ENCODE measurements around the gene POU2AF3.

GRCh38 chr11:111357150-111358037 lies 59.0 kb downstream of the POU2AF3 start:
- TF ChIP-seq, protein P1, sequence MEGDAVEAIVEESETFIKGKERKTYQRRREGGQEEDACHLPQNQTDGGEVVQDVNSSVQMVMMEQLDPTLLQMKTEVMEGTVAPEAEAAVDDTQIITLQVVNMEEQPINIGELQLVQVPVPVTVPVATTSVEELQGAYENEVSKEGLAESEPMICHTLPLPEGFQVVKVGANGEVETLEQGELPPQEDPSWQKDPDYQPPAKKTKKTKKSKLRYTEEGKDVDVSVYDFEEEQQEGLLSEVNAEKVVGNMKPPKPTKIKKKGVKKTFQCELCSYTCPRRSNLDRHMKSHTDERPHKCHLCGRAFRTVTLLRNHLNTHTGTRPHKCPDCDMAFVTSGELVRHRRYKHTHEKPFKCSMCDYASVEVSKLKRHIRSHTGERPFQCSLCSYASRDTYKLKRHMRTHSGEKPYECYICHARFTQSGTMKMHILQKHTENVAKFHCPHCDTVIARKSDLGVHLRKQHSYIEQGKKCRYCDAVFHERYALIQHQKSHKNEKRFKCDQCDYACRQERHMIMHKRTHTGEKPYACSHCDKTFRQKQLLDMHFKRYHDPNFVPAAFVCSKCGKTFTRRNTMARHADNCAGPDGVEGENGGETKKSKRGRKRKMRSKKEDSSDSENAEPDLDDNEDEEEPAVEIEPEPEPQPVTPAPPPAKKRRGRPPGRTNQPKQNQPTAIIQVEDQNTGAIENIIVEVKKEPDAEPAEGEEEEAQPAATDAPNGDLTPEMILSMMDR (conservative IDR thresholded peaks at IDR 0.05; ENCODE audit: low read length) = peak; percentile 23; the same call in 1 of the 2 replicates
- TF ChIP-seq EZH2phosphoT487 (IDR thresholded peaks at IDR 0.05; ENCODE audit: borderline replicate concordance) = no peak

All from Loucy (cell line).